Parathyroid adenoma (tissue), 2 donors: ENCODE data around the gene ZNF236.

Source experiments
- H2AFZ ChIP-seq: fragments of 300-600 bp; sonication (generic); one replicate; pipeline ENCODE4 v1.7.0; 2017; ENCODE audit warnings: antibody characterized with exemption, mild to moderate bottlenecking
- H3K27ac ChIP-seq: fragments of 300-600 bp; sonication (generic); one replicate; pipeline ENCODE4 v1.7.0; 2017
- H3K27me3 ChIP-seq: fragments of 300-600 bp; sonication (generic); one replicate; pipeline ENCODE4 v1.7.0; 2017; ENCODE audit warnings: low read length; ENCODE audit not compliant: control insufficient read depth, insufficient read depth
- H3K36me3 ChIP-seq: fragments of 300-600 bp; sonication (generic); one replicate; pipeline ENCODE4 v1.7.0; 2017; ENCODE audit warnings: low read length; ENCODE audit not compliant: control insufficient read depth, insufficient read depth
- H3K4me1 ChIP-seq: fragments of 300-600 bp; sonication (generic); one replicate; pipeline ENCODE4 v1.7.0; 2017; ENCODE audit warnings: control low read depth
- H3K4me2 ChIP-seq: fragments of 300-600 bp; sonication (generic); one replicate; pipeline ENCODE4 v1.7.0; 2017; ENCODE audit warnings: low read length
- H3K4me3 ChIP-seq: fragments of 300-600 bp; sonication (generic); one replicate; pipeline ENCODE4 v1.7.0; 2017; ENCODE audit warnings: low read depth, low read length
- H3K79me2 ChIP-seq: fragments of 300-600 bp; sonication (generic); one replicate; pipeline ENCODE4 v1.7.0; 2017; ENCODE audit warnings: control low read depth
- H3K9ac ChIP-seq: fragments of 300-600 bp; sonication (generic); one replicate; pipeline ENCODE4 v1.7.0; 2017; ENCODE audit warnings: mild to moderate bottlenecking
- H3K9me3 ChIP-seq: fragments of 300-600 bp; sonication (generic); one replicate; pipeline ENCODE4 v1.7.0; 2017; ENCODE audit warnings: low read length; ENCODE audit not compliant: control insufficient read depth
- CTCF ChIP-seq: fragments of 300-600 bp; sonication (generic); IDR thresholded peaks from one replicate; pipeline ENCODE4 v1.7.0; 2017; ENCODE audit warnings: antibody characterized with exemption, mild to moderate bottlenecking
- donor health status: primary hyperparathyroidism.

Gene ZNF236

GRCh38 chr18:76892832-76893231 lies 70.5 kb downstream of the ZNF236 start:
- H3K4me2 ChIP-seq, result no peak overlapping the region
- no peak for TF ChIP-seq CTCF
- no peak overlapping the region for H3K9ac ChIP-seq
- H3K27me3 ChIP-seq, result no peaks in the 10 kb centered on the region
- no peaks in the 10 kb centered on the region for H3K4me1 ChIP-seq
- H3K4me3 ChIP-seq, result no peak overlapping the region
- no peaks in the 10 kb centered on the region for H3K79me2 ChIP-seq
- H3K9me3 ChIP-seq, result no peaks in the 10 kb centered on the region
- H2AFZ ChIP-seq, result no peak overlapping the region
- no peaks in the 10 kb centered on the region for H3K36me3 ChIP-seq
- no peak overlapping the region for H3K27ac ChIP-seq

GRCh38 chr18:76894566-76895346 lies 72.4 kb downstream of the ZNF236 start:
- Histone ChIP-seq H3K9me3 (no peaks in the 10 kb centered on the region), H3K27ac (no peak overlapping the region), H3K4me1 (no peaks in the 10 kb centered on the region), H3K36me3 (no peaks in the 10 kb centered on the region), H3K9ac (no peak overlapping the region), H3K79me2 (no peaks in the 10 kb centered on the region), H3K4me2 (no peak overlapping the region), H3K27me3 (no peaks in the 10 kb centered on the region), H3K4me3 (no peak overlapping the region), H2AFZ (no peak overlapping the region)
- no peak for TF ChIP-seq CTCF

- Histone ChIP-seq H3K4me1 (no peaks in the 10 kb centered on the region), H2AFZ (no peak overlapping the region), H3K27me3 (no peaks in the 10 kb centered on the region), H3K27ac (no peak overlapping the region), H3K4me2 (no peak overlapping the region), H3K79me2 (no peaks in the 10 kb centered on the region), H3K9me3 (no peaks in the 10 kb centered on the region), H3K9ac (no peak overlapping the region), H3K4me3 (no peak overlapping the region), H3K36me3 (no peaks in the 10 kb centered on the region)
- no peak for TF ChIP-seq CTCF
These were observed 73.1 kb downstream of the ZNF236 start for GRCh38 chr18:76895498-76895897.

GRCh38 chr18:76896677-76897076 lies 74.3 kb downstream of the ZNF236 start:
- no peaks in the 10 kb centered on the region for H3K9me3 ChIP-seq
- no peaks in the 10 kb centered on the region for H3K27me3 ChIP-seq
- no peak for TF ChIP-seq CTCF
- no peak overlapping the region for H3K4me2 ChIP-seq
- no peak overlapping the region for H2AFZ ChIP-seq
- H3K79me2 ChIP-seq, result no peaks in the 10 kb centered on the region
- no peaks in the 10 kb centered on the region for H3K36me3 ChIP-seq
- H3K4me3 ChIP-seq, result no peak overlapping the region
- H3K27ac ChIP-seq, result no peak overlapping the region
- H3K9ac ChIP-seq, result no peak overlapping the region
- H3K4me1 ChIP-seq, result no peaks in the 10 kb centered on the region

GRCh38 chr18:76897257-76897656 lies 74.9 kb downstream of the ZNF236 start:
- no peak overlapping the region for H3K9ac ChIP-seq
- H3K27me3 ChIP-seq, result no peaks in the 10 kb centered on the region
- no peaks in the 10 kb centered on the region for H3K36me3 ChIP-seq
- no peak for TF ChIP-seq CTCF
- H3K27ac ChIP-seq, result no peak overlapping the region
- H3K4me2 ChIP-seq, result no peak overlapping the region
- H3K9me3 ChIP-seq, result no peaks in the 10 kb centered on the region
- H3K4me1 ChIP-seq, result no peaks in the 10 kb centered on the region
- H2AFZ ChIP-seq, result no peak overlapping the region
- H3K4me3 ChIP-seq, result no peak overlapping the region
- H3K79me2 ChIP-seq, result no peaks in the 10 kb centered on the region
